Activated naive CD4-positive, alpha-beta T cell treated with anti-CD3 and anti-CD28 coated beads, Interleukin-2, amount 50 U/mL, for 72 hours (primary cell): ENCODE results near the gene VSIG10L2. TPM values are rescaled to one million over a fixed set of nuclear protein-coding genes. Genes with fewer than 3 reads are reported as not detected.

Source experiments
- ATAC-seq, 2 donors: fragments of 150-1000 bp; cut with Tn5 transposase; 2 replicates each; pipeline ENCODE4 v1.10.0; 2021; ENCODE audit warnings: mild to moderate bottlenecking in 2 of 2, moderate library complexity in 2 of 2
- DNase-seq, 2 donors: peaks; one replicate each; pipeline ENCODE4 v3.0.0; 2021 to 2022; ENCODE audit warnings: low spot score in 2 of 2
- H3K27ac Mint-ChIP-seq, 2 donors: one replicate each; pipeline ENCODE4 v1.8.0; 2022; ENCODE audit warnings: mild to moderate bottlenecking in 2 of 2, mixed read lengths in 2 of 2
- H3K36me3 Mint-ChIP-seq, 2 donors: one replicate each; pipeline ENCODE4 v1.8.0; 2022; ENCODE audit warnings: mixed read lengths in 2 of 2
- H3K9me3 Mint-ChIP-seq, 2 donors: one replicate each; pipeline ENCODE4 v1.8.0; 2022; ENCODE audit warnings: mixed read lengths in 2 of 2
- total RNA-seq, 2 donors: library from RNA; stranded (reverse); gene quantifications; one replicate each; pipeline ENCODE4 v1.2.3, GENCODE V29; 2022

Gene VSIG10L2
- total RNA-seq, 2 donors from 2014 or later = not detected

DNA sequence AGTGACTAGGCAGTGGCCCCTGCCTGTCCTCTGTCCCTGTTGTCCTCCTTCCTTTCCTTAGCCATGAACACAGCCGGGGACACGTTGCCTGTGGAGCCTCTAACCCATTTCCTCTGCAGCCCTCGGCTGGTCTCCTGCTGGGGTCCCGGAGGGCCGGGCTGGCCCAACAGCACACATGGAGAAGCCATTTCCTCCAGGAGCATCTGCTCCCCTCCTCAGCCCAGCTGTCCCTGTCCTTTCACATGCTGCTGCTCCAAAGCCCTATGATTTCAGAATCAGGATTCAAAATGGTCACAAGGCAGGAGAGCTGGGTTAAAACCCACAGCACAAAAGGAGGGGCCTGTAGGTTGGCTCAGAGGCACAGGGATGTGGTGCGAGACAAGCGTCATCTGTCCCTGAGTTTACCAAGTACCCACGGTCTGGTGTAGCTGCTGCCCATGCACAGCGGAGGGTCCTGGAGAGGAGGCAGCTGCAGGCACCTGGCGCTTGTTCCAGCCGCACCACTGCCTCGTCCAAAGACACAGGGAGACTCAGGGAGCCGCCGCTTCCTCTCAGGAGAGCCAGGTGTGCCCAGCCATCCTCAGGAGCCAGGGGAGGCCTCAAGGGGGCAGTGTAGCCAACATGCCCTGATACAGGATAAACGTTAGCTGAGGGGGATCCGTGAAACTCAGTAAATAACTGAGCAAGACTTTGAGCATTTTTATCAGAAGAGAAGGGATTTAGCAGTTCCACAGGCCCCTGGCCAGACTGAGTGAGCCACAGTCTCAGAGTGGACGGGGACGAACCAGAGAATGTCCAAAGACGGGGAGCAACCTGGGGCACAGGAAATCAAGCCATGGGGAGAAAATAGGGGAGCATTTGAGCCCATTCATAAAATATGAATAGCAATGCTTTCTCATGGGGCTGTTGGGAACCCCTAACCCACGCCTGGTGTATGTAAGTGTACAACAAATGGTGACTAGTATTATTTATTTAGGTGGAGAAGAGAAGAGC lies 3.9 kb upstream of the VSIG10L2 start:
- H3K9me3 Mint-ChIP-seq = peaks cover 0 to 5% of the 10 kb centered on the region in 2 donors
- DNase-seq (peak; percentile 51 to 66), ATAC-seq (peak; percentile 84 to 87)
- peak overlapping the region in 1 of 2 donors; percentile 58 for H3K27ac Mint-ChIP-seq
- H3K36me3 Mint-ChIP-seq = no peaks in the 10 kb centered on the region

DNA sequence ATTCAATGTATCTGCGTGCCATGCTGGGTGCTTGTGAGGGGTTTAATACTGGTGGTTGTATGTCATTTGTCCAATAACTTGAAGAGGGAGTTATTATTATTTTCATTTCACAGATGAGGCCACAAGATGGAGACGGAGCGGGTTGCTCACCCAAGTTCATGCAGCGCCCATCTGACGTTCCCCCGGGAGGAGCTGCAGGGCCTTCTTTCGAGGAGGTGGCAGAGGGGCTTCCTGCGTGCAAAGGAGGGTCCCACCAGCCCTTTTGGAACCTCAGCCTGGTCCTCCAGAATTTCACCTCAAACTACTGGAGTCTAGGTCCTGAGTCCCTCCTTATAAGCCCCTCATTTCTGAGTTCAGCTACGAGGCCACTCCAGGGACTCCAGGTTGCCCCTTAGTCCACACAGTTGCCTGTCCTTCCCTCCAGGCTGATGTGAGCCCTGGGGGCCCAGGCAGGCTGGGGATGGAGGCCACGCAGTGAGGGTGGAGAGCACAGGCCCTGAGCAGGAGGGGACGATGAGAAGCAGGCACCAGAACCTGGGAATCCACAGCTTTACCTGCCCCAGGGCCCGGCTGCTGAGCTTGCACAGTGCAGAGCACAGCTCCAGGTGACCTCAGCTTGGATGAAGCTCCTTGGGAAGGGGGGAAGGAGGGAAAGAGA lies 2.9 kb upstream of the VSIG10L2 start:
- DNase-seq = peak in 1 of 2 donors; percentile 42
- Mint-ChIP-seq H3K9me3 (peaks cover 0 to 5% of the 10 kb centered on the region in 2 donors), H3K36me3 (no peaks in the 10 kb centered on the region), H3K27ac (no peak overlapping the region)
- ATAC-seq = no peak

DNA sequence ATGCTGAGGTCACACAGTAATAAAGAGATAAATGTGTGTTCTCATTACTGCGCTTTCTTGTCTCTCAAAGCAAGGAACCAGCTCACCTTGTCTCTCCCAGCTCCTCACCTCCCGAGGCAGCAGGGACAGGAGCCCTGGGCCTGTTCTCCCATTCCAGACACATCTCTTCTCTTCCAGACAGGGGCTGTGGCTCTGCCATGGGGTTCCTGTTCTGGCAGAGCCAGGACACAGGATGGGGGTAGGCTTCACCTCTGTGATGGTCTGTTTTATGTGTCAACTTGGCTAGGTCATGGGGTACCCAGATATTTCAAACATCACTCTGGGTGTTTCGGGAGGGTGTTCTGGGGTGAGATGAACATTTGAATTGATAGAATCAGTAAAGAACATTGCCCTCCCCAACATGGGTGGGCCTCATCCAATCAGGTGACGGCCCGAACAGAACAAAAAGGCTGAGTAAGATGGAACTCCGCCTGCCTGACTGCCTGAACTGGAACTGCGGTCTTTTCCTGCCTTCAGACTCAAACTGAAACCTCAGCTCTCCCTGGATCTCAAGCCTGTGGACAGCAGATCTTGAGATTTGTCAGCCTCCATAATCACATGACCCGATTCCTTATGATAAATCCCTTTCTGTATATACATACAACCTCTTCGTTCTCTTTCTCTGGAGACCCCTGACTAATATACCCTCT lies 2.0 kb upstream of the VSIG10L2 start:
- no peak for ATAC-seq
- Mint-ChIP-seq H3K9me3 (peaks cover 0 to 2% of the 10 kb centered on the region in 2 donors), H3K27ac (peak overlapping the region in 1 of 2 donors; percentile 56), H3K36me3 (no peaks in the 10 kb centered on the region)
- no peak for DNase-seq

DNA sequence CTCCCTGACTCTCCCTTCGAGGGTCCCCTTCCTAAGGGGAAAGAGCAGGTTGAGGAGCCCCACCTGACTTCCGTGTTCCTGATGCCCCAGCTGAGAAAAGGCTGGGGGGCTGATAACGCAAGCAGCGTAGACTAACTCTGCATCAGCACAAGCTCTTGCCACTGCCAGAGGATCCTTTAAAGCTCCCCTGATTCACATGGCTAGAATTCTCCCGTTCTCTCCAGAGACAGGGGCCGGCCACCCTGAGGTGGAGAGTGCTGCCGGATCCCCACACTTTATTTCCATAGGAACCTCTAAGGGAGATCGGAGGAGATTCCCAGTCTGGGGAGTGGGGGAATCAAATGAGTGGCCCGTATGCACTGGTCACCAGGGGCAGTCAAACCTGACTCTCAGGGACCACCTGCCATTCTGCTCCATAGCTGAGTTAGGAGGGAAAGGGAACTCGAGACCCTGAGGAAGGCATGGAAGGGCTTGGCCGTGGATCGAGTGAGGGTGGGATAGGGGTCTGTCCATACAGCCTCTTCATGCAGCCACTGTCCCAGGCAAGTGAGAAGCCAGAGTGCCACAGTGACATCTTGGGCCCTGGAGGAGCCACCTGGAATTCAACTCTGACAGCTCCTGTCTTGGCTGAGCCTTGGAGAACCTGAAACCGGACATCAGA lies 1.4 kb upstream of the VSIG10L2 start:
- Mint-ChIP-seq H3K36me3 (no peaks in the 10 kb centered on the region), H3K9me3 (no peaks in the 10 kb centered on the region), H3K27ac (peak overlapping the region in 1 of 2 donors; percentile 56)
- DNase-seq (peak in 1 of 2 donors; percentile 30), ATAC-seq (no peak)

DNA sequence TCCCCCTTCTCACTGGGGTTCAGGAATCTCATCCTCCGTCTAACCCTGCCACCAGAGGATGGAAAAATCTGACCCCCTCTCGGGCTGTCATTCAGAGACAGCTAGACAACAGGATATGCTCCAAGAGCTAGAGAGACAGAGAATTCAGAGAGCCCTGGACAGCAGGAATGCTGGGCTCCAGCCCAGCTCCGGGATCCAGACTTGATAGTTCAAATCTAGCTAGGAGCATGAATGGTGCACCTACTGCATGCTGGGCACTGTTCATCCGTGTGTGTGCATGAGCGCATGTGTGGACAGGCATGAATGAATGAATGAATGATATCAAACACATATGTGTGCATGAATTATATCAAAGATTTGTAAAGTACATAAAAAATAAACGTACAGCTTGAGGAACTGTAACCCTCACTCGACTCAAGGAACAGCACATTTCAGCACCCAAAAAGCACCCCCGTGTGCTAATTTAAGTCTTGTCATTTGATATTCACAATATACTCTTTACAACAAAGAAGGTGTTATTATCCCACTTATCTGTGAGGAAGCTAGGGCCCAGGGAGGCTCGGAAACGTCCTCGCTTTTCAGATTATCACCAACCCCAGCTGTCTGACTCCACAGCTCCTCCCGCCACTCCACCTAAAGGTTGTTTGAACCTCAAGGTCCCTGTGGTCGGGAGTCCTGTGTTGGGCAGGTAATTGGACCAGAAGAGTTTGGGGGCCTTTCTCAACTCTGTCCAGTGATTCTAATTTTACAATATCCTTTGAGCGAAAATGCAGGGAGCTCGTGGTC lies 640 bp upstream of the VSIG10L2 start:
- Mint-ChIP-seq H3K9me3 (no peaks in the 10 kb centered on the region), H3K36me3 (no peaks in the 10 kb centered on the region), H3K27ac (no peak overlapping the region)
- ATAC-seq = no peak
- peak in 1 of 2 donors; percentile 14 for DNase-seq

DNA sequence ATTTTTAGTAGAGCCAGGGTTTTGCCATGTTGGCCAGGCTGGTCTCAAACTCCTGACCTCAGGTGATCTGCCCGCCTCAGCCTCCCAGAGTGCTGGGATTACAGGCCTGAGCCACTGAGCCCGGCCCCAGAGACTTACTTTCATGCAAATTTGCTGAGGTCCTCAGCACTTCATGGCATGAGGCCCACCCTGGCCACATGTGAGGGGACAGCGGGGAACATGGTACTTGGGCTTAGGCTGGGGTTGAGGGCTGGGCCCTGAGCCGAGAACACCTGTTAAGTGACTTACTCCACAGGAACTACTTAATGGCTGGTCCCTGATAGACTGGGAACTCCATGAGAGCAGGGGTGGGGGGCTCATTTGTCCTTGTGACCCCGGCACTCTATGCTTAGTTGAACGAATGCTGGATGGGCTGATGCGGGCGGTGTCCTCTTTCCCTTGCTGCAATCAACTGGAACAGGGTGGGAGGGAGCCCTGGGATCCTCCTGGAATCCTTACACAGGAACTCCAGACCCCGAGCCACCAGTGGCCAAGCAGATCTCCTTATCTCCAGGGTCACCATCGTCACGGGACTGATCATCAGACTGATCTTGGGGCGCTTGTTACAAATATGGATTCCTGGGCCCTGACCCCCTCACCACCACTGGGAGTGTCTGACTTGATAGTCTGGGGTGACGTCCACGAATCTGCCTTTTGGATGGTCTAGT lies 1.0 kb downstream of the VSIG10L2 start:
- ATAC-seq = no peak
- peak in 1 of 2 donors; percentile 46 for DNase-seq
- no peaks in the 10 kb centered on the region for H3K36me3 Mint-ChIP-seq
- no peaks in the 10 kb centered on the region for H3K9me3 Mint-ChIP-seq
- H3K27ac Mint-ChIP-seq = no peak overlapping the region

DNA sequence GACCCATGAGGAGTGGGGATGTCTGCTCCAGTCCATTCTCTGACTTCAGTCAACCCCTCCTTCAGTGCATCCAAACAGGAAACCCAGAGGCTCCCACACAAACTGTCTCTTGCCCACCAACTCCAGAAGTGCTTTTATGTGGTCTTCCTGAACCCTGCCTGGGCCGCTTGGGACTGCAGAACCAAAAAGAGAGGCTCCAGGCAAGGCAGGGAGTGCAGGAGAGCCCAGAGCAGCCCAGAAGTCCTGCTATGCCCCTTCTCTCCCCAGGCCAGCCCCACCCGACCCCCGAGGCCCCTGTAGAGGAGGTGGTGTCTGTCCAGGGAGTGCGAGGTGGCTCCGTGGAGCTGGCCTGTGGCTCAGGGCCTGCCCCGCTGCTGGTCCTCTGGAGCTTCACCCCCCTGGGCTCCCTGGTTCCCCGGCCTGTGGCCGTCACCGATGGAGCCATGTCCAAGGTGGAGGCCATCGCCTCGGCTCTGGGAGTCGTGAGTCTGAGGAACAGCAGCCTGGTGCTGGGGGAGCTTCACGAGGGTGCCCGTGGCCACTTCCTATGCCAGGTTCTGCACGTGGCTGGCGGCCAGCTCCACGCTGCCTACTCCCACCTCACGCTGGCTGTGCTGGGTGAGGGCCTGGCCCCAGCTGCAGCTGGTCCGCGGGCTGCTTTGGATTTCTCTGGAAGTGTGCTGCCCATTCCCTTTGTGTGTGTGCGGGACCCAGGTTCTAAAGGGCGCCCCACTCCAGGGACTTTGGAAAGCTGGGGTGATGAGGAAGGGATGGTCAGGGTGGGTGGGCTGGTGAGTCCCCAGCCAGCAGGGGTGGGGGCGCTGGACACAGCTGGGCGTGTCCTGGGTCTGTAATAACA lies 1.8 kb downstream of the VSIG10L2 start:
- ATAC-seq = no peak
- no peaks in the 10 kb centered on the region for H3K36me3 Mint-ChIP-seq
- DNase-seq = peak in 1 of 2 donors; percentile 43
- no peaks in the 10 kb centered on the region for H3K9me3 Mint-ChIP-seq
- H3K27ac Mint-ChIP-seq = peak overlapping the region in 1 of 2 donors; percentile 24

DNA sequence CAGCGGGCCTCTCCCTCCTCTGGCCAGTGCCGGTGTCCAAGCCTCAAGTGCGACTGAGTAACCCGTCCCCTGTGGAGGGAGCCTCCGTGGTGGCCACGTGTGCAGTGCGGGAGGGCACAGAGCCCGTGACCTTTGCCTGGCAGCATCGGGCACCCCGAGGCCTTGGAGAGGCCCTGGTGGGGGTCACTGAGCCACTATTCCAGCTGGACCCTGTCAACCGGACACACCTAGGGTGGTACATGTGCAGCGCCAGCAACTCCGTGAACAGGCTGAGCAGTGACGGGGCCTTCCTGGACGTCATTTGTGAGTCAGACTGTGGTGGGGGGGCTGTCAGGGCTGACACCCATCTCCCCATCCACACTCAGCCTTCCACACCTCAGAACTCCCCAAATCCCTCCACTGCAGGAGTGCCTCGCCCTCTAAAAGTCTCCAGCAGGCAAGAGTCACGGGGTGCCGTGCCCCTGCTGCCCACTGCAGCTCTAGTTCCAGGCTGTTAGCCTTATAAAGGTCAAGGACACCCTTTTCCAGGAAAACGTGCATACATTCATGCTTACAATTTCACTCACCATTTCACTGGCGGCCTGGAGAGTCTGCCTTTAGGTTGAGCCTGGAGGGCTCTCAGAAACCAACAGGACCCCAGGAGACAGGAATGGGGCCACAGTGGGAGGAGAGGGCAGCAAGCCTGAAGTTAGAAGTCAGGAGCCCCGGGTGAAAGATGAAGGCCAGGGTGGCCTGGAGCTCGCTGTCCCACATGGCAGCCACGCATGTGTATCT lies 2.6 kb downstream of the VSIG10L2 start:
- DNase-seq (peak in 1 of 2 donors; percentile 33), ATAC-seq (no peak)
- Mint-ChIP-seq H3K36me3 (no peaks in the 10 kb centered on the region), H3K27ac (no peak overlapping the region), H3K9me3 (no peaks in the 10 kb centered on the region)

DNA sequence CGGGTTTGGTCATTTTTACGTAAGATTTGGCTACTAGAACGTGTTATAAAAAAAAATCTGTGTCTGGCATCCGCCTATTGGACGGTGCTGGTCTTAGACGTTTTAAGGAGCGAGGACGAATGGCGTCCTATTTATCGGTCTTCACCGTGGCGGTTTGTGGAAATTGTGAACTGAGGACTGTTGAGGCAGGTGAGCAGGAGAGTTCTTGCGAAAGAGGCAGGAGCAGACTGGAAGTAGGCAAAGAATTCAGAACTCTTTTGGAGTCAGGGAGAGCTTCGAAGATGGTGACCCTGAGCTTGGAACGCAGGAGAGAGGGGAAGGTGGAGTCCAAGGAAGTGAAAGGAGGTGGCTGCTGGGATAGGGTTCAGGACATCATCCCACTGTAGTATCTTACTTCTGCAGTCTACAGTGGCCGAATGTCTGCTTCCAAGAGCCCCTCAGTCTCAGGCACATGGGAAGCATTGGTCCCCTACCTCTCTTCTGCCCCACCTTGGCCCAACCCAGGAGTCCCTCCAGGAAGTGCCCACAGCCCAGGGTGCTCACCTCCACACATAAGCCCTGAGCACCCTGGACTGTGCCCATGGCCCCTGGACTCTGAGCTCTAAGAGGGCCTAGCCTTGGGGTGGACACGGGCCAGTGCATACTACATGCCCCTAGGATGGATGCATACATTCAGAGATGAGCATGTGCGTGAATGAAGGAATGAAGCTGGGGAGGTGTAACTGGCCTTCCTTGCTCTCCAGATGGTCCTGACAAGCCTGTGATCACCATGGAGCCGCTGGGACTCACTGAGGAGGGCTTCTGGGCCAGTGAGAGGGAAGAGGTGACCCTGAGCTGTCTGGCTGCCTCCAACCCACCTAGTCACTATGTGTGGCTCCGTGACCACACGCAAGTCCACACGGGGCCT lies 3.7 kb downstream of the VSIG10L2 start:
- DNase-seq = peak in 1 of 2 donors; percentile 33
- ATAC-seq = no peak
- Mint-ChIP-seq H3K9me3 (no peaks in the 10 kb centered on the region), H3K36me3 (no peaks in the 10 kb centered on the region), H3K27ac (no peak overlapping the region)

DNA sequence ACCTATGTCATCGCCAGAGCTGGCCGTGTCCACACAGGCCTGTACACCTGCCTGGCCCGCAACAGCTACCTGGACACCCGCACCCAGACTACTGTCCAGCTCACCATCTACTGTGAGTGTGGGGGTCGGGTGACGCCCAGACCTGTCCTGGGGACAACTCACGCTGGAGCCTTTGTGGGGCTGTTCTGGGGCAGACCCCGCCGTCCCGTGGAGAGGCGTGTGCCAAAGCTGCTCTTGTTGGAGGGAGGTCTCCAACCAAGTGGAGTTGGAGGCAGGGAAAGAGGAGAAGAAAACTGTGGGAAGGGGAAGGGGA lies 4.3 kb downstream of the VSIG10L2 start:
- no peak overlapping the region for H3K27ac Mint-ChIP-seq
- DNase-seq = peak in 1 of 2 donors; percentile 26
- H3K36me3 Mint-ChIP-seq = no peaks in the 10 kb centered on the region
- no peaks in the 10 kb centered on the region for H3K9me3 Mint-ChIP-seq
- no peak for ATAC-seq

DNA sequence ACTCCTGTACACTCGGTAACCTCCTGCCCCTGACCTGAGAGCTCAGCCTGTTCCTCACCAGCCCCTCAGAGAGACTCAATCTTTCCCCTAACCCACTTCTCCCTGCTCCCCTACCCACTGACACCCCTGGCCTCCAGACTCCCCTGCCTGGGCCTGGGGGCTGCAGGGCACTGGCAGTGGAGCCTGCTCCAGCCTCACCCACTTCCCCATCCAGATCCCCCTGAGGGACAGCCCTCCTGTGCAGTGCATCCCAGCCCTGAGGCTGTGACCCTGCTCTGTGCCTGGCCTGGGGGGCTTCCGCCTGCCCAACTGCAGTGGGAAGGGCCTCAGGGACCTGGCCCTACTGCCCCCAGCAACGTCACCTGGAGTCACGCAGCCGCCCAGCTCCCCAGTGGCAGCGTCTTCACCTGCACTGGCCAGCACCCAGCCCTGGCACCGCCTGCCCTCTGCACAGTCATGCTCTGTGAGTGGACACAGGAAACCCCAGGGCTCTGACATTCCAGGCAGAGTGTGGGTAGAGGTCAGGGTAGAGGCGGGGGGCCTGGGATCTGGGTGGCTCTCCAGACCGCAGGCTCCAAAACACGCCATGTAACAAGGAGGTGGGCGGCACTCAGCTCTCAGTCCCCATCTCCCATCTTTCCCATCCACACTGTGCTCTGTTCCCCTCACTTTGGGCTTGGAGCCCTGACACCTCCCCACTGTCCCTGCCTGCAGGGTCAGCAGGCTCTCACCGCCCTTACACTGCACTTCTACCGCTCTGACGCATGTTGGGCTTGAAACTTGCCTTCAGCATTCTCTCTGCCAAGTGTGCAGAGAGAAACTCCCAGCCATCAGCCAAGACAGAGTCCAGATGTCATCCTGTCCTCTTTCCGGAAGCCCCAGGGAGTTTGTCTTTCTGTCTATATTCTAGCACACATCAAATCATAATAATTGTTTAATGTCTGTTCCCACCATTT lies 5.1 kb downstream of the VSIG10L2 start:
- Mint-ChIP-seq H3K36me3 (no peaks in the 10 kb centered on the region), H3K27ac (peak overlapping the region in 1 of 2 donors; percentile 25), H3K9me3 (no peaks in the 10 kb centered on the region)
- ATAC-seq (no peak), DNase-seq (peak in 1 of 2 donors; percentile 44)

DNA sequence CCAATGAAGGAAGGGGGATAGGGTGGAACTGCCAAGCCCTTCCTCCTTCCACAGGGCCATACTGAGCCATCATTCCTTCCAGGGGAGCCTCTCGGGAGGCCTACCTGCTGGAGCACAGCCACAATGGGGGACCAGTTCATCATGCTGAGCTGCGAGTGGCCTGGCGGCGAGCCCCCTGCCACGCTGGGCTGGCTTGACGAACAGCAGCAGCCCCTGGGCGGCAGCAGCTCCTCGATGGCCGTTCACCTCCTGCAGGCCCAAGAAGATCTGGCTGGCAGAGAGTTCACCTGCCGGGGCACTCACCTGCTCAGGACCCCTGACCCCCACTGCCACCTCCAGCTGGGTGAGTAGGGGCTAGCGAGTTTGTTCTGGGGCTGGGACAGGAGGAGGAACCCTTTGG lies 5.9 kb downstream of the VSIG10L2 start:
- Mint-ChIP-seq H3K36me3 (no peaks in the 10 kb centered on the region), H3K27ac (peak overlapping the region; percentile 24 to 25), H3K9me3 (no peaks in the 10 kb centered on the region)
- DNase-seq (peak in 1 of 2 donors; percentile 43), ATAC-seq (no peak)
